Liver (tissue), 9 donors: ENCODE data around the gene ANKRD16. TPM values are rescaled to one million over a fixed set of nuclear protein-coding genes. Genes with fewer than 3 reads are reported as not detected.

Experiments used
- DNase-seq: peaks from one replicate; pipeline ENCODE4 v3.0.0-alpha.2; 2017; ENCODE audit warnings: low spot score
- H3K27ac ChIP-seq, 2 donors: one replicate each; pipeline ENCODE4 v1.7.0; 2013; ENCODE audit warnings: inconsistent platforms in 2 of 2, low read length in 2 of 2, control low read depth in 1 of 2, low read depth in 1 of 2, mild to moderate bottlenecking in 1 of 2
- H3K27me3 ChIP-seq, 4 donors: one replicate each; pipeline versions ENCODE4 v1.6.1 to v1.7.0; 2013; ENCODE audit warnings: low read length in 3 of 4, inconsistent platforms in 1 of 4, mild to moderate bottlenecking in 1 of 4, moderate library complexity in 1 of 4; ENCODE audit not compliant: control insufficient read depth in 4 of 4, insufficient read depth in 4 of 4
- H3K36me3 ChIP-seq, 4 donors: one replicate each; pipeline versions ENCODE4 v1.6.1 to v1.7.0; 2013; ENCODE audit warnings: low read length in 3 of 4, mild to moderate bottlenecking in 3 of 4, low read depth in 1 of 4, moderate library complexity in 1 of 4; ENCODE audit not compliant: control insufficient read depth in 4 of 4, insufficient read depth in 3 of 4
- H3K4me1 ChIP-seq, 4 donors: one replicate each; pipeline versions ENCODE4 v1.6.1 to v1.7.0; 2013; ENCODE audit warnings: low read length in 3 of 4, mild to moderate bottlenecking in 3 of 4, moderate library complexity in 1 of 4; ENCODE audit not compliant: control insufficient read depth in 4 of 4, insufficient read depth in 4 of 4
- H3K4me3 ChIP-seq, 3 donors: one replicate each; pipeline versions ENCODE4 v1.6.1 to v1.7.0; 2013; ENCODE audit warnings: low read length in 3 of 3, control low read depth in 1 of 3, low read depth in 1 of 3, mild to moderate bottlenecking in 1 of 3
- H3K9ac ChIP-seq, 2 donors: one replicate each; pipeline ENCODE4 v1.7.0; 2013; ENCODE audit warnings: low read length in 2 of 2, mild to moderate bottlenecking in 2 of 2, moderate library complexity in 2 of 2, control low read depth in 1 of 2, low read depth in 1 of 2
- H3K9me3 ChIP-seq, 4 donors: one replicate each; pipeline versions ENCODE4 v1.6.1 to v1.7.0; 2013; ENCODE audit warnings: low read length in 3 of 4; ENCODE audit not compliant: control insufficient read depth in 4 of 4
- ATF3 ChIP-seq: IDR thresholded peaks from 2 replicates; pipeline ENCODE4 v1.6.1; 2016; ENCODE audit warnings: antibody characterized with exemption
- CTCF ChIP-seq: fragments of 150-350 bp; IDR thresholded peaks from 2 replicates; pipeline ENCODE4 v1.5.1; 2017; ENCODE audit warnings: improper control_type of control experiment, low read depth, low read length; ENCODE audit not compliant: missing input control
- EGR1 ChIP-seq, 2 donors: IDR thresholded peaks; 2 replicates each; pipeline ENCODE4 v1.6.1; 2016 to 2018; ENCODE audit warnings: antibody characterized with exemption in 2 of 2, low read depth in 2 of 2
- FOXA1 ChIP-seq: IDR thresholded peaks from 2 replicates; pipeline ENCODE4 v1.6.1; 2016; ENCODE audit warnings: antibody characterized with exemption
- FOXA2 ChIP-seq: IDR thresholded peaks from 2 replicates; pipeline ENCODE4 v1.6.1; 2016; ENCODE audit warnings: antibody characterized with exemption
- GABPA ChIP-seq, 2 donors: IDR thresholded peaks in 1 of 2; conservative IDR thresholded peaks in 1 of 2; 2 replicates each; pipeline ENCODE4 v1.6.1; 2016; ENCODE audit warnings: antibody characterized with exemption in 2 of 2, mild to moderate bottlenecking in 1 of 2, moderate library complexity in 1 of 2
- HNF4A ChIP-seq, 2 donors: conservative IDR thresholded peaks; 2 replicates each; pipeline ENCODE4 v1.6.1; 2016; ENCODE audit warnings: antibody characterized with exemption in 2 of 2, mild to moderate bottlenecking in 2 of 2
- HNF4G ChIP-seq: IDR thresholded peaks from 2 replicates; pipeline ENCODE4 v1.6.1; 2016; ENCODE audit warnings: antibody characterized with exemption
- JUND ChIP-seq, 2 donors: IDR thresholded peaks; 2 replicates each; pipeline ENCODE4 v1.6.1; 2016; ENCODE audit warnings: antibody characterized with exemption in 2 of 2
- NR2F2 ChIP-seq: IDR thresholded peaks from 2 replicates; pipeline ENCODE4 v1.6.1; 2016; ENCODE audit warnings: antibody characterized with exemption
- RAD21 ChIP-seq, 2 donors: IDR thresholded peaks; 2 replicates each; pipeline ENCODE4 v1.6.1; 2016; ENCODE audit warnings: antibody characterized with exemption in 2 of 2, mild to moderate bottlenecking in 2 of 2
- REST ChIP-seq: IDR thresholded peaks from 2 replicates; pipeline ENCODE4 v1.6.1; 2016; ENCODE audit warnings: antibody characterized with exemption, mild to moderate bottlenecking
- RXRA ChIP-seq, 2 donors: IDR thresholded peaks; 2 replicates each; pipeline ENCODE4 v1.6.1; 2017 to 2018; ENCODE audit warnings: antibody characterized with exemption in 2 of 2, mild to moderate bottlenecking in 1 of 2
- SP1 ChIP-seq: IDR thresholded peaks from 2 replicates; pipeline ENCODE4 v1.6.1; 2018; ENCODE audit warnings: antibody characterized with exemption, mild to moderate bottlenecking
- TAF1 ChIP-seq: conservative IDR thresholded peaks from 2 replicates; pipeline ENCODE4 v1.6.1; 2016; ENCODE audit warnings: antibody characterized with exemption, mild to moderate bottlenecking
- YY1 ChIP-seq: IDR thresholded peaks from 2 replicates; pipeline ENCODE4 v1.6.1; 2016; ENCODE audit warnings: antibody characterized with exemption, mild to moderate bottlenecking
- ZBTB33 ChIP-seq: IDR thresholded peaks from 2 replicates; pipeline ENCODE4 v1.6.1; 2016; ENCODE audit warnings: antibody characterized with exemption
- WGBS: extraction: QIAGEN DNeasy Blood & Tissue Kit; methylation state at CpG from one replicate; pipeline ENCODE4 v1.1.7; 2013; 5-methylcytosine and 5-hydroxymethylcytosine counted together
- polyA plus RNA-seq, 2 donors: library from polyadenylated mRNA; stranded (reverse) in 1 of 2; unstranded in 1 of 2; fragments of 200-250 nt in 1 of 2; fragments of >200 nt in 1 of 2; fragmentation: Nextera tagmentation in 1 of 2; extraction: Ambion mirVana in 1 of 2; gene quantifications; one replicate each; pipeline versions ENCODE4 v1.2.1 to v1.2.3, GENCODE V29; 2013 to 2015
- total RNA-seq, 2 donors: library from RNA; depleted of rRNA; stranded (reverse); fragments of >200 nt; gene quantifications; one replicate each; pipeline ENCODE4 v1.2.3, GENCODE V29; 2014
- TF ChIP-seq, protein P1 (sequence below): IDR thresholded peaks from 2 replicates; pipeline ENCODE4 v1.6.1; 2016; ENCODE audit warnings: antibody characterized with exemption
- donor health status: healthy.
- donor health status: healthy.
- donor health status: healthy.
- donor health status: healthy.
- donor health status: healthy.

ANKRD16 gene
- total and polyA plus RNA-seq, 4 donors = 1.1 to 3.6 (median 2.3) TPM

GRCh38 chr10:5835446-5836095 lies 54.1 kb downstream of the ANKRD16 start:
- Histone ChIP-seq H3K9ac (no peak overlapping the region), H3K36me3 (no peaks in the 10 kb centered on the region), H3K4me3 (no peak overlapping the region), H3K9me3 (no peaks in the 10 kb centered on the region), H3K4me1 (no peaks in the 10 kb centered on the region), H3K27me3 (no peaks in the 10 kb centered on the region), H3K27ac (no peak overlapping the region)
- WGBS = 94% methylated on average over 15 of the region's 15 CpGs
- no peak for DNase-seq
- TF ChIP-seq NR2F2 (no peak), EGR1 (IDR thresholded peaks at IDR 0.05; ENCODE audit: low read depth in 2 of 2) (no peak), TAF1 (no peak), ATF3 (no peak), HNF4A (conservative IDR thresholded peaks at IDR 0.05) (no peak), HNF4G (no peak), SP1 (no peak), ZBTB33 (no peak), YY1 (no peak), RXRA (IDR thresholded peaks at IDR 0.05) (no peak), FOXA2 (no peak), RAD21 (IDR thresholded peaks at IDR 0.05) (no peak), REST (no peak), CTCF (no peak), GABPA (IDR thresholded peaks at IDR 0.05 in 1 of 2, conservative IDR thresholded peaks at IDR 0.05 in 1 of 2) (no peak), JUND (IDR thresholded peaks at IDR 0.05) (no peak), FOXA1 (no peak)
- TF ChIP-seq, protein P1, sequence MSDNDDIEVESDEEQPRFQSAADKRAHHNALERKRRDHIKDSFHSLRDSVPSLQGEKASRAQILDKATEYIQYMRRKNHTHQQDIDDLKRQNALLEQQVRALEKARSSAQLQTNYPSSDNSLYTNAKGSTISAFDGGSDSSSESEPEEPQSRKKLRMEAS = no peak
